CD4-positive, alpha-beta T cell treated with Interleukin-12 subunit alpha and Interleukin-12 subunit beta, for 1 hour (primary cell): ENCODE results near the gene ROCK2.

Experiments
- DNase-seq: peaks from one replicate; pipeline ENCODE4 v3.0.0-alpha.2; 2020

ROCK2 gene

GRCh38 chr2:11224887-11225286 lies 119.5 kb downstream of the ROCK2 start:
- no peak for DNase-seq

DNA sequence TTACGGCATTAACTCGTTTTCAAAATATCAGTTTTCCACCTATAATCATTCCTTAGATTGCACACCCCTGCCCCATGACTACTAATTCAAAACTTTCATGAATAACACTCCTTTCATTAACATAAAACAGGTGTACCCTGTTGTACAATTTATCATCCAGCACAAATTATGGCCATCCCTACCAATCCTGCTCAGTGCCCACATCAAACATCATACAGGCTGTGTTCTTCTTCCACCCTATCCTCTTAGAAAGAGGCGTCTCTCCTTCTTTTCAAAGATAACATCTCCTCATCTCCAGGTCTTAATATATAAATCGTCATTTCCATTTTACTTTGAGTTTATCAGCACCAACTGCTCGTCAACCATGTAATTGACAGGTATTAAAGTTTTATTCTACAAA lies 121.6 kb downstream of the ROCK2 start:
- no peak for DNase-seq

DNA sequence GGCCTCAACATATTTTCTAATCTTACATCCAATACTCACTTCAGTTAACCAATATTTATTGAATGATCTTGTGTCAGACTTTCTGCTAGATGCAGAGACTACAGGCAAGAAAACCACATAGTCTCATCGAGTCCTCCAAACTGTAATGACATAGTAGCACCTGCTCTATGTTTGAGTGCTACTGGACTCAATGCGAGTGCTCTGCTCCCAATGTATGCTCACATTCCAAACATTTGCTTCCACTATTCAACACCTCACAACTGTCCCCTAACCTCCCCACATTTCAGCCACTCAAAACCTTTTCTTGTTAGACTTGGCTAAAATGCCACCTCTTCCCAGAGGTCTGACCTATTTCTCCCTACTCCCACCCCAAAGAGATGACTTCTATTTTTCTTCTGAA lies 124.0 kb downstream of the ROCK2 start:
- no peak for DNase-seq

DNA sequence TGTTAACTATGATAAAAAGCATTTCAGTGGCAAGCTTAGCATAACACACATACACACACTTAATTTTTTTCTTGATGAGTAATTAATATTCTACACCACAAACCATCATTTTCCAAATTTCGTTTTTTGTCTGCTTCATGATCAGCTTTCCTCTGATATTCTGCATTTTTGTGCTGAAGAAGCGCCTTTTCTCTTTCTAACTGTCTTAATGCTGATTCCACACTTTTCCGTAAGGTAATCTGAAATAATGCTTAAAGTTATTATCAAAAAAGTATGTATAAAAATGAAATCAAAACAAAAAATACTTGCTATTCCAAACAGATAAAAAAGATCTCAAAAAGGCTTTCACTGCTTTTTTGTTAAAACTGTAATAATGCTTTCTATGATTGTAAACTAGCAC lies 129.0 kb downstream of the ROCK2 start:
- DNase-seq, result no peak

- DNase-seq, result no peak
Measured at GRCh38 chr2:11214770-11215169, 129.7 kb downstream of the ROCK2 start.

GRCh38 chr2:11213975-11214374 lies 130.5 kb downstream of the ROCK2 start:
- DNase-seq, result no peak

- no peak for DNase-seq
Measured at GRCh38 chr2:11213090-11213638, 131.3 kb downstream of the ROCK2 start.

- no peak for DNase-seq
Measured at GRCh38 chr2:11212645-11213044, 131.8 kb downstream of the ROCK2 start.

DNA sequence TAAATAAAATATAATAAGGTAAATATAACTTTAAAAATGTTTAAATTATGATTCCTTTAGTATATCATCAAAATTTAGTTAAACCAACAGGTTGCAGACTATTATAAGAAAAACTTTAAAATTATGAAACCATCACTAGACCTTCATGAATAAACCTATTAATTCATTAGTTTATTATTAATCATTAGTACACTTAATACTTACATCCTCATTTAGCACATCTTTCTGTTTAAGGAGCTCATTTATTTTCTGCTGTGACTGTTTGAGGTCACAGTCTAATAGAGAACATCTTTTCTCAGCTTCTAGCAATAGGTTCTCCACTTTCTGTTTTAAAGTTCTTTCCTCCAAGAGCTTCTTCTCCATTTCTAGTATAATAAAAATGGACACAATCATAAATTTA lies 136.4 kb downstream of the ROCK2 start:
- DNase-seq, result no peak

- DNase-seq, result no peak
Measured at GRCh38 chr2:11203480-11203879, 141.0 kb downstream of the ROCK2 start.

DNA sequence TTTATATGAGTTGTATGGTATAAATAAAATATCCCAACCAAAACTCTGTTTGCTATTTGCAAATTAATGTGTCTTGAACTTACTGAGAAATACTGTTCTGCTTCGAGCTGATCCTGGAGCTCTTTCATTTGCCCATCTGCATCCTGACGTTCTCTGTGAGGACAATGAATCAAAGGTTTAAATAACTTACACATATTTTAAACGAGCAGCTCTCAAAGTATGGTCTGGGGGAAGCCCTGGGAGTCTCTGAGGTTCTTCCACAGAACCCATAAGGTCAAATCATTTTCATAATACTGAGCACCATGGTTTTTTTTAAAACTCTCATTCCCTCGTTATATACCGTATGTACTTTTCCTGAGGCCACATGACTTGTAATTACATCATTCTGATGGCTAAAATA lies 142.5 kb downstream of the ROCK2 start:
- DNase-seq, result no peak

DNA sequence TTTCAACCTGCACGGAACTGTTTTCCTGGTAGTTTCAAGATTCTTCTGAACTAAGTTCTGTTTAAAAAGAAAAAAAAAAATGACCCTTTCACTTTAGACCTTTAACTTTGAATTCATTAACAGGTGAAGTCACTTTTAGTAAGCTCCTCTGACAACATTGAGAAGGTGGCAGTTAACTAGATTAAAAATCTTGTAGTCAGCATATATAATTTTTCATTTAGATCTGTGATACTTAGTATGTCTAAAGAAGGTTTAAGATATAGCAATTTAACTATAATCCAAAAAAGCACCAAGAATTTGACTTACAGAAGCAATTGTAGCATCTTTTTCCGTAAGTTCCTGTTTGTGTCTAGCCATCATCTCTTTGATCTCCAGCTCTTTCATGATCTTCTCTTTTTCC lies 143.8 kb downstream of the ROCK2 start:
- DNase-seq, result no peak

DNA sequence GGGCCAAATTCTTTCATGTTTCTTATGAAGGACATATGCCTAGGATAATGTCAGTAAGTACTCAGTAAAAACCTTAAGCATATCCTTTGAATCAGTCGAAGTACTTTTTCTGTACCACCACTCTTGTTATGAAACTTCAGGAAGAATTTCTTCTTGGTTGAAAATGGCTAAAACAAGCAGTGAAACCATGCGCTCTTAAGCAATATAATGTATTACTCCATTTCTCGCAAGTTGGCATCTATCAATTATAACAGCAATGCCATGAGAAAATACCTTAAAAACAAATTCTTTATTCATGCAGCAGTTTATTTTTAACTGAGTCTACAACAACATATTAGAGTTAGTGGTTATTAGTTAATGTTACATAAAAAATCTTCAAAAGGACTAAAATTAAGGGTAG lies 148.2 kb downstream of the ROCK2 start:
- no peak for DNase-seq

GRCh38 chr2:11187731-11188130 lies 156.7 kb downstream of the ROCK2 start:
- no peak for DNase-seq

- no peak for DNase-seq
Measured at GRCh38 chr2:11187083-11187619, 157.3 kb downstream of the ROCK2 start.

DNA sequence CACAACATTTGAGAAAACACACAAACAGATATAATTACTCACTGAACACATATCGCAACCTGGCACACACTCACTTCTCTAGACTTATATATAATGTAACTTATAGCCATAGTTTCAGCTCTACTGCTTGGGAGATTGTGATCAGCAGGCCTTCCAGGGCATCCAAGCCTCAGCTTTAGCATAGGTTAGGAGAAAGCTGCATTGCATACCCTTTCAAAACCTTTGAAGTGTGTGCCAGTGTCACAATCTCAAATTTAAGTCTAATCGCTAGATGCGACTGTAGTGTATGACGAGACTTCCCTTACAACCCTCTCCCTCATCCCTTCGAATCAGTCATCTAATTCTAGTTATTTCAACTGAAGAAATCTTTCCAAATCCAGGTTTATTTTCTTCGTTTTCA lies 158.3 kb downstream of the ROCK2 start:
- DNase-seq, result no peak

- no peak for DNase-seq
Measured at GRCh38 chr2:11182951-11183350, 161.5 kb downstream of the ROCK2 start.

GRCh38 chr2:11180653-11181052 lies 163.8 kb downstream of the ROCK2 start:
- DNase-seq, result no peak

DNA sequence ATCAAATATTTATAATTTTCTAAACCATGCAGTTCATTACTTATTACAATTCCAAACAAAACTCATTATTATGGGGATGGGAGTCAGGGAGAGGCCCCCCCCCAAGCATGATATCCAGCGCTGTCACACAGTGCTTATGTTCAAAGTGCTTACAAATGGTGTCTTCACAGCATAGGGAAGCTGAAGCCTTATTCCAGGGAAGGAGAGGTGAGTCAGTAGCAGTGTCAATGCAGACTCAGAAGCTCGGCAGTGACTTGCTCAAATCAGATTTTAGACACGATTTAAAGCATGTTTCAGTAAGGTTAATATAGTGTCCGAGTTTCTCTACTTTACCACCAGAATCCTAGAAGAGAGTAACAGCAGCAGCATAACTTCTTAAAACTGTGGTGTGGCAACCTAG lies 164.5 kb downstream of the ROCK2 start:
- DNase-seq, result no peak

DNA sequence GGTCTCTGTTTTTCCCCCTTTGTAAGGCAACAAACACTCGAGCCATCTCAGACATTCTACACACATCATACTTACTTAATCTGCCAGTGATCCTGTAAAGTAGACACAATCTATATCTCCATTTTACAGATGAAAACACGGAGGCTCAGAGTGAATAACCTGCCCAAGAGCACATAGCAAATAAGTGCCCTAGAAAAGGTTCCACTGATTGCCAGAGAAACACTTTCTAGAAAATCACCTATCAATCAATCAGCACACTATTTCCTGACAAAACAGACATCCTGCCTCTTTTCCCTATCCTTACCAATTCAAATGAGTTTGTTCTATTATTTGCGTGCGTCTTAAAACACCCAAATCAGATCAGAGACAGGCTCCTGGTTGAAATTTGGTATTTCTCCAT lies 165.2 kb downstream of the ROCK2 start:
- DNase-seq, result no peak

DNA sequence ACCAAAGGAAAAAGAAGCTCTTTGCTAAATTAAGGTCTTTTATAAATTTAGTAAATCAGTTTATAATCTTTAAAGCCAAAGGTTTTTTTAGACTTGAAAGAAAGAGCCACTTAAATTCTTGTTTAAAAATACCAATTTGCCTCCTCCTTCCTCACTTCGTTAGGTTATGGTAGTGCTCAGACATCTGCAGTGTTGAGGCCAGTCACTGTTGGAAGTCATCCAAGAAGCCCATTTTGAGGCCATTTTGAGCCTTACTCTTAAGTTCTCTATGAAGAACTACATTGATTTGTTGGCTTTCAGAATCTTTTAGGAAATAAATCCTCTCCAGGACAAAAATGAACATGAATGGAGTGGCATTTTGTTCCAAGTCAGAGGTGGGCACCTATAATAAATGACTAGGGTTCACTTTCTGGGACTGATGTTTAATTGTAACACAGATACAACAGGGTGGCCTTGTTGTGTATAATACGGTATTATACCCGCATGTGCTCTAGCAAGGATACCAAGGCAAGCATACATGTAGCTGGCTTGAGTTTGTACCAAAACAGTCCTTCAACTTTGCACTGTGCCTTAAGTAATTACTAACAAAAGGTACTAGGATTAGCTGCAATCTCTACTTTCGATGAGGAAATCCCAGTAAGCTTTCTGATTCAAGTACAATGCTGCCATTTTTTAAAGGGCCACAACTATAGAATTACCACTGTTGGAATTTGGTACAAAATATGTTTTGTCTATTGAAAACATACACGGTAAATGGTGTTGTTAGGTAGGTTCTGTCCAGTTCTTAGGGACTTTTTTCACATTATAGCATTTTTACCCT lies 166.4 kb downstream of the ROCK2 start:
- DNase-seq, result no peak

GRCh38 chr2:11175293-11175795 lies 169.1 kb downstream of the ROCK2 start:
- DNase-seq, result no peak

DNA sequence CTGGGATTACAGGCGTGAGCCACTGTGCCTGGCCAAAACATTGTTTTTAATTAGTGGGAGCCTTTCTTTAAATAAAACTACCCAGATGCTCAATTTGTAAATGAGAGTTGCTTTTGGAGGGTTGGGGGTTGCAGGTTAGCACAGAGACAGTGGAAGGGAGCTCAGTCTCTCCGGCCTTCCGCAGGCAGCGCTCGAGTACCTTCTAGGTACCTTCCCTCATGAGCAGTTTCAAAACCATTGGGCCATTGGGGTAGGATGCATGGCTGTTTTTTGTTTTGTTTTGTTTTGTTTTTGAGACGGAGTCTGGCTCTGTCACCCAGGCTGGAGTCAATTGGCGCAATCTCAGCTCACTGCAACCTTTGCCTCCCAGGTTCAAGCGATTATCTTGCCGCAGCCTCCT lies 170.2 kb downstream of the ROCK2 start:
- DNase-seq, result no peak

DNA sequence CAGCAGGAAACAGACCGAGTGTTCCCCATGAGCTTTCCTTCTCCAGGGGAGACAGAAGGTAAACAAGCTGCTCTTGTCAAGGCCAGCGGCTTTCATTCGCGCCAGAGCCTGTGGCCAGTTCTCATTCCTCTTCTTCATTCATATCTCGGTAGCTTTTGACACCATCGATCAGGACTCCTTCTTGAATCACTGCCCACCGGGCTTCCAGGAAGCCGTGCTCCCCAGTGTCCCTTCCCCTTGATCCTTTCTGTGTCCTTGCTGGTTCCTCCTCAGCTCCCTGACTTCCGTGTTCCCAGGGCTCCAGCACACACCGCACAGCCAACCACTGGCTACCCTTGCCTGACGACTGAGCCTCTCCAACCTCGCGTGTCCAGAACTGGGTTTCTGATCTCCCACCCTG lies 175.1 kb downstream of the ROCK2 start:
- DNase-seq, result no peak

DNA sequence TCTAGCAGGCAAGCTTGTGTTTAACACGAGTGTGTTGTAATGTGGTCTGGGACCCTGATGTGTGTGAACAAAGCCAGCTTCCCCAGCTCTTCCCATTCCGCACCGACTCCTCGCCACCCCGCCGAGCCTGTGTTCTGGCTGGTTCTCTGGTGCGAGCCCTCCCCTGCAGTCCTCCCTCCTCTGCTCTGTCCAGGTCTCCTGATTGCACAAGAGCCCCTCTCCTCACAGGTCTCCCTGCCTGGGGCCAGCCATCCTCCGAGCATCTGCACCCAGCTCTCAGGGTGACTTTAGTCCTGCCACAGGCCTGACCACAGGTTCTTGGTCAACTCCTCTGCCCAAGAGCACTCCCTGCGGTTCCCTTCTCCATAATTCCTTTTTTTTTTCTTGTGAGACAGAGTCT lies 175.9 kb downstream of the ROCK2 start:
- DNase-seq, result no peak
